Ramos (cell line): ENCODE data around the gene ARPC1B.
"Not testable (repeated sequence)": the region's sequence is repeated elsewhere in the genome, so short reads cannot be mapped to it uniquely, and the experiment has no call there.

Experiments used
- in situ Hi-C: fragments of 300-500 bp; cut with MboI; formaldehyde crosslinking; loops from one replicate; pipeline ENCODE4 v1.14.3; 2022; ENCODE audit warnings: low sequenced_read_pairs; ENCODE audit not compliant: unreplicated experiment

ARPC1B gene

GRCh38 chr7:99366646-99367045 lies 7.9 kb upstream of the ARPC1B start:
- in situ Hi-C loops: no loop called here

- in situ Hi-C loops: no loop called here
Observed at GRCh38 chr7:99368750-99369389, 5.7 kb upstream of the ARPC1B start.

- in situ Hi-C loops: no loop called here
Observed at GRCh38 chr7:99369767-99370391, 4.7 kb upstream of the ARPC1B start.

GRCh38 chr7:99371376-99371920 lies 3.1 kb upstream of the ARPC1B start:
- in situ Hi-C loops: no loop called here

- in situ Hi-C loops: no loop called here
Observed at GRCh38 chr7:99372275-99373090, 2.0 kb upstream of the ARPC1B start.

- in situ Hi-C loops: no loop called here
Observed at GRCh38 chr7:99373091-99374066, 1.2 kb upstream of the ARPC1B start.

GRCh38 chr7:99375070-99375807 lies 709 bp downstream of the ARPC1B start:
- in situ Hi-C loops: no loop called here

GRCh38 chr7:99379043-99379577 lies 4.6 kb downstream of the ARPC1B start:
- in situ Hi-C loops: no loop called here

GRCh38 chr7:99379693-99380031 lies 5.1 kb downstream of the ARPC1B start:
- in situ Hi-C loops: not testable (repeated sequence)

- in situ Hi-C loops: no loop called here
Observed at GRCh38 chr7:99380032-99380822, 5.7 kb downstream of the ARPC1B start.

- in situ Hi-C loops: no loop called here
Observed at GRCh38 chr7:99380823-99381663, 6.5 kb downstream of the ARPC1B start.

- in situ Hi-C loops: no loop called here
Observed at GRCh38 chr7:99381664-99382075, 7.1 kb downstream of the ARPC1B start.

- in situ Hi-C loops: no loop called here
Observed at GRCh38 chr7:99383203-99383602, 8.7 kb downstream of the ARPC1B start.

- in situ Hi-C loops: no loop called here
Observed at GRCh38 chr7:99383791-99384370, 9.4 kb downstream of the ARPC1B start.

- in situ Hi-C loops: no loop called here
Observed at GRCh38 chr7:99384523-99384922, 10.0 kb downstream of the ARPC1B start.

- in situ Hi-C loops: no loop called here
Observed at GRCh38 chr7:99385564-99385963, 11.0 kb downstream of the ARPC1B start.

GRCh38 chr7:99386584-99387238 lies 12.2 kb downstream of the ARPC1B start:
- in situ Hi-C loops: no loop called here
